Sigmoid colon (tissue), 4 donors: ENCODE data around the gene ETAA1.

ENCODE experiments used
- CTCF ChIP-seq, 4 experiments: fragments of 450-650 bp in 3 of 4; fragments of 200-600 bp in 1 of 4; IDR thresholded peaks; one replicate each; pipeline ENCODE4 v1.5.1; 2016 to 2019; ENCODE audit warnings: antibody characterized with exemption in 4 of 4, mild to moderate bottlenecking in 3 of 4, moderate library complexity in 2 of 4
- EP300 ChIP-seq, 4 donors: sonication (generic); formaldehyde crosslinking; IDR thresholded peaks; one replicate each; pipeline ENCODE4 v1.6.1; 2017; ENCODE audit warnings: antibody characterized with exemption in 4 of 4
- POLR2A ChIP-seq, 2 donors: fragments of 450-650 bp; IDR thresholded peaks; one replicate each; pipeline ENCODE4 v1.6.1; 2016; ENCODE audit warnings: antibody characterized with exemption in 2 of 2, mild to moderate bottlenecking in 2 of 2, moderate library complexity in 2 of 2
- POLR2AphosphoS5 ChIP-seq, 4 donors: sonication (generic); formaldehyde crosslinking; IDR thresholded peaks; one replicate each; pipeline ENCODE4 v1.6.1; 2017; ENCODE audit warnings: antibody characterized with exemption in 4 of 4

- TF ChIP-seq POLR2A (IDR thresholded peaks at IDR 0.05) (no peak), CTCF (IDR thresholded peaks at IDR 0.05) (no peak), POLR2AphosphoS5 (IDR thresholded peaks at IDR 0.05) (no peak), EP300 (IDR thresholded peaks at IDR 0.05) (no peak)
Measured at GRCh38 chr2:67389788-67390187, 7.3 kb upstream of the ETAA1 start.
